Vagina (tissue), 2 donors: ENCODE measurements around the gene FLNB. TPM values are rescaled to one million over a fixed set of nuclear protein-coding genes. Genes with fewer than 3 reads are reported as not detected.

ENCODE experiments used
- DNase-seq, 2 donors: peaks; one replicate each; pipeline ENCODE4 v3.0.0-alpha.2; 2017; ENCODE audit errors: extremely low spot score in 2 of 2
- H3K27ac ChIP-seq: fragments of 200-600 bp; sonication (generic); one replicate; pipeline ENCODE4 v1.5.1; 2019
- H3K27me3 ChIP-seq: fragments of 200-600 bp; sonication (generic); one replicate; pipeline ENCODE4 v1.5.1; 2019
- H3K36me3 ChIP-seq, 2 donors: fragments of 200-600 bp; sonication (generic); one replicate each; pipeline ENCODE4 v1.5.1; 2017 to 2019
- H3K4me1 ChIP-seq: fragments of 200-600 bp; sonication (generic); one replicate; pipeline ENCODE4 v1.5.1; 2019
- H3K4me3 ChIP-seq, 2 donors: fragments of 200-600 bp; sonication (generic); 1 replicate in 1 of 2; 2 replicates in 1 of 2; pipeline ENCODE4 v1.5.1; 2016 to 2019
- H3K9me3 ChIP-seq: fragments of 200-600 bp; sonication (generic); one replicate; pipeline ENCODE4 v1.5.1; 2019
- CTCF ChIP-seq, 3 experiments: fragments of 450-650 bp in 2 of 3; fragments of 200-600 bp in 1 of 3; sonication (generic) in 1 of 3; IDR thresholded peaks; one replicate each; pipeline ENCODE4 v1.5.1; 2017 to 2019; ENCODE audit warnings: antibody characterized with exemption in 3 of 3, mild to moderate bottlenecking in 2 of 3, moderate library complexity in 2 of 3
- POLR2A ChIP-seq, 2 donors: fragments of 450-650 bp; IDR thresholded peaks; one replicate each; pipeline ENCODE4 v1.6.1; 2017; ENCODE audit warnings: antibody characterized with exemption in 2 of 2, mild to moderate bottlenecking in 2 of 2, moderate library complexity in 2 of 2
- POLR2AphosphoS5 ChIP-seq, 2 donors: sonication (generic); formaldehyde crosslinking; IDR thresholded peaks; one replicate each; pipeline ENCODE4 v1.9.0; 2017; ENCODE audit warnings: antibody characterized with exemption in 2 of 2, mild to moderate bottlenecking in 2 of 2, low read depth in 1 of 2; ENCODE audit not compliant: insufficient read depth in 1 of 2
- intact Hi-C: fragments of 100-400 bp; cut with DNase I; formaldehyde crosslinking; loops from one replicate; pipeline ENCODE4 v1.15.1; 2023
- total RNA-seq: library from RNA; depleted of rRNA; stranded (reverse); fragments of >200 nt; gene quantifications from one replicate; pipeline ENCODE4 v1.2.3, GENCODE V29; 2016

The FLNB gene
- total RNA-seq, 1 donor from 2014 or later = 147 TPM

GRCh38 chr3:57967590-57967989, 40.6 kb upstream of the FLNB start:
- no peak for DNase-seq
- no peaks in the 10 kb centered on the region for H3K36me3 ChIP-seq
- peaks cover 16% of the 10 kb centered on the region for H3K4me1 ChIP-seq
- no peaks in the 10 kb centered on the region for H3K9me3 ChIP-seq
- no peak overlapping the region for H3K4me3 ChIP-seq
- intact Hi-C loops = no loop called here
- no peaks in the 10 kb centered on the region for H3K27me3 ChIP-seq
- no peak overlapping the region for H3K27ac ChIP-seq
- TF ChIP-seq CTCF (IDR thresholded peaks at IDR 0.05) = no peak
- no peak for TF ChIP-seq POLR2AphosphoS5 (IDR thresholded peaks at IDR 0.05; ENCODE audit: insufficient read depth in 1 of 2, low read depth in 1 of 2)

- Histone ChIP-seq H3K27me3 (no peaks in the 10 kb centered on the region), H3K36me3 (no peaks in the 10 kb centered on the region), H3K4me1 (peaks cover 24% of the 10 kb centered on the region), H3K27ac (no peak overlapping the region), H3K9me3 (no peaks in the 10 kb centered on the region), H3K4me3 (no peak overlapping the region)
- DNase-seq = no peak
- no peak for TF ChIP-seq CTCF (IDR thresholded peaks at IDR 0.05)
- no peak for TF ChIP-seq POLR2A (IDR thresholded peaks at IDR 0.05)
- TF ChIP-seq POLR2AphosphoS5 (IDR thresholded peaks at IDR 0.05; ENCODE audit: insufficient read depth in 1 of 2, low read depth in 1 of 2) = no peak
- intact Hi-C loops = no loop called here
Measured at GRCh38 chr3:57968501-57968900, 39.7 kb upstream of the FLNB start.

- intact Hi-C loops = no loop called here
- TF ChIP-seq POLR2A (IDR thresholded peaks at IDR 0.05) (no peak), CTCF (IDR thresholded peaks at IDR 0.05) (no peak), POLR2AphosphoS5 (IDR thresholded peaks at IDR 0.05; ENCODE audit: insufficient read depth in 1 of 2, low read depth in 1 of 2) (no peak)
- no peaks in the 10 kb centered on the region for H3K36me3 ChIP-seq
- H3K9me3 ChIP-seq = no peaks in the 10 kb centered on the region
- H3K4me3 ChIP-seq = no peak overlapping the region
- H3K27me3 ChIP-seq = no peaks in the 10 kb centered on the region
- peak overlapping the region; percentile 27 for H3K27ac ChIP-seq
- DNase-seq = no peak
- peaks cover 34% of the 10 kb centered on the region for H3K4me1 ChIP-seq
Measured at GRCh38 chr3:57971975-57972374, 36.2 kb upstream of the FLNB start.

- no peaks in the 10 kb centered on the region for H3K9me3 ChIP-seq
- H3K36me3 ChIP-seq = no peaks in the 10 kb centered on the region
- intact Hi-C loops = no loop called here
- no peak overlapping the region for H3K4me3 ChIP-seq
- H3K27ac ChIP-seq = peak overlapping the region; percentile 27
- DNase-seq = no peak
- peaks cover 34% of the 10 kb centered on the region for H3K4me1 ChIP-seq
- no peaks in the 10 kb centered on the region for H3K27me3 ChIP-seq
- TF ChIP-seq POLR2A (IDR thresholded peaks at IDR 0.05) = no peak
- no peak for TF ChIP-seq POLR2AphosphoS5 (IDR thresholded peaks at IDR 0.05; ENCODE audit: insufficient read depth in 1 of 2, low read depth in 1 of 2)
- TF ChIP-seq CTCF (IDR thresholded peaks at IDR 0.05) = no peak
Measured at GRCh38 chr3:57972531-57973111, 35.6 kb upstream of the FLNB start.

- intact Hi-C loops = no loop called here
- no peaks in the 10 kb centered on the region for H3K9me3 ChIP-seq
- H3K4me3 ChIP-seq = no peak overlapping the region
- no peaks in the 10 kb centered on the region for H3K36me3 ChIP-seq
- no peak overlapping the region for H3K27ac ChIP-seq
- peaks cover 34% of the 10 kb centered on the region for H3K4me1 ChIP-seq
- TF ChIP-seq CTCF (IDR thresholded peaks at IDR 0.05) = no peak
- no peak for TF ChIP-seq POLR2A (IDR thresholded peaks at IDR 0.05)
- no peak for TF ChIP-seq POLR2AphosphoS5 (IDR thresholded peaks at IDR 0.05; ENCODE audit: insufficient read depth in 1 of 2, low read depth in 1 of 2)
- no peak for DNase-seq
- H3K27me3 ChIP-seq = no peaks in the 10 kb centered on the region
Measured at GRCh38 chr3:57973715-57974477, 34.3 kb upstream of the FLNB start.
